Loucy (cell line): Measurements from ENCODE around the gene CXCL12.

Source experiments
- CTCF ChIP-seq: fragments of 200-600 bp; sonication (generic); conservative IDR thresholded peaks from 2 replicates; pipeline ENCODE4 v1.5.1; 2014; ENCODE audit warnings: mild to moderate bottlenecking, antibody characterized with exemption, low read length
- EZH2phosphoT487 ChIP-seq: fragments of 200-600 bp; IDR thresholded peaks from 2 replicates; pipeline ENCODE4 v1.6.1; 2018; ENCODE audit warnings: antibody characterized with exemption, mild to moderate bottlenecking, moderate library complexity, borderline replicate concordance

- TF ChIP-seq CTCF (no peak), EZH2phosphoT487 (no peak)
Observed at GRCh38 chr10:44333511-44333910, 51.4 kb downstream of the CXCL12 start.
